ENCODE measurements around the gene ABCD1. TPM values are rescaled to one million over a fixed set of nuclear protein-coding genes. Genes with fewer than 3 reads are reported as not detected.

The ABCD1 gene
- 1.0 and 4.3 TPM in 2 replicates for total RNA-seq

GRCh38 chrX:153724252-153725038 is at the start of gene ABCD1, which contains the start of gene BCAP31:
ABCD1 (plus strand) TSS chrX:153724856; CDS start chrX:153725267, 411 bp downstream.
BCAP31 (minus strand) TSS chrX:153724387; CDS start chrX:153723244, 1,143 bp downstream.

GRCh38 chrX:153687121-153688039 is 37.3 kb upstream of the ABCD1 start, which contains the start of gene SLC6A8:
SLC6A8 (plus strand) TSS chrX:153687926; CDS start chrX:153688575, 649 bp downstream.

GRCh38 chrX:153763989-153764755 is 39.5 kb downstream of the ABCD1 start, which contains the start of gene PLXNB3:
PLXNB3 (plus strand) TSS chrX:153764249; CDS start chrX:153765536, 1,287 bp downstream.

GRCh38 chrX:153780678-153781427 is 56.2 kb downstream of the ABCD1 start, which contains the start of gene SRPK3:
SRPK3 (plus strand) TSS chrX:153781041; CDS start chrX:153781087, 46 bp downstream.

Other genes with a start within 250 kb of the ABCD1 start
- 0.21 TPM in 1 of 2 replicates, not detected in the other for gene BGN, start 229.9 kb upstream of the ABCD1 start, total RNA-seq
- gene ATP2B3, start 207.2 kb upstream of the ABCD1 start, total RNA-seq = not detected in 2 replicates
- 23.2 and 43.1 TPM in 2 replicates for gene CCNQ, start 125.7 kb upstream of the ABCD1 start, total RNA-seq
- gene DUSP9, start 77.7 kb upstream of the ABCD1 start, total RNA-seq = 0.28 and 0.68 TPM in 2 replicates
- 0.34 and 2.5 TPM in 2 replicates for gene PNCK, start 51.0 kb upstream of the ABCD1 start, total RNA-seq
- 29.0 and 77.4 TPM in 2 replicates for gene SLC6A8, start 36.9 kb upstream of the ABCD1 start, total RNA-seq
- gene BCAP31, start 469 bp upstream of the ABCD1 start, total RNA-seq = 229 and 239 TPM in 2 replicates
- 2.7 and 28.8 TPM in 2 replicates for gene PLXNB3, start 39.4 kb downstream of the ABCD1 start, total RNA-seq
- under 0.01 and 0.14 TPM in 2 replicates for gene SRPK3, start 56.2 kb downstream of the ABCD1 start, total RNA-seq
- 22.9 and 38.8 TPM in 2 replicates for gene IDH3G, start 69.5 kb downstream of the ABCD1 start, total RNA-seq
- 71.8 and 132 TPM in 2 replicates for gene SSR4, start 69.8 kb downstream of the ABCD1 start, total RNA-seq
- 0.36 TPM in 1 of 2 replicates, not detected in the other for gene PDZD4, start 105.7 kb downstream of the ABCD1 start, total RNA-seq
- gene L1CAM, start 161.3 kb downstream of the ABCD1 start, total RNA-seq = 2.1 and 6.3 TPM in 2 replicates
- gene AVPR2, start 179.8 kb downstream of the ABCD1 start, total RNA-seq = not detected in 2 replicates
- 0.68 and 1.4 TPM in 2 replicates for gene ARHGAP4, start 201.4 kb downstream of the ABCD1 start, total RNA-seq
- gene NAA10, start 210.2 kb downstream of the ABCD1 start, total RNA-seq = 51.6 and 54.3 TPM in 2 replicates
- gene RENBP, start 219.8 kb downstream of the ABCD1 start, total RNA-seq = 1.0 and 3.6 TPM in 2 replicates
- gene HCFC1, start 247.0 kb downstream of the ABCD1 start, total RNA-seq = 8.9 and 26.0 TPM in 2 replicates
- gene TMEM187, start 247.9 kb downstream of the ABCD1 start, total RNA-seq = 5.1 and 7.5 TPM in 2 replicates